Endothelial cell of umbilical vein (primary cell): ENCODE data around the gene TSGA10IP. TPM values are rescaled to one million over a fixed set of nuclear protein-coding genes. Genes with fewer than 3 reads are reported as not detected.

Source experiments
- BruUV-seq: library from RNA; stranded (reverse); fragments of 400-500 nt; replicated peaks from 2 replicates; lab custom pipeline; 2021; lab: Mats Ljungman, UMichigan
- CTCF ChIA-PET: fragments of 300-600, 350-600 bp; sonication (Branson Sonifier 250); formaldehyde crosslinking; loops from one replicate; lab custom pipeline; 2021; ENCODE audit warnings: antibody characterized with exemption, inconsistent platforms; lab: Charles Lee
- POLR2A ChIA-PET: fragments of 300-600, 350-600 bp; sonication (Branson Sonifier 250); formaldehyde crosslinking; loops from one replicate; lab custom pipeline; 2021; ENCODE audit warnings: antibody characterized with exemption, inconsistent platforms; lab: Charles Lee
- DNase-seq: peaks from one replicate; pipeline ENCODE4 v3.0.0-alpha.2; 2011; ENCODE audit warnings: low read depth, low spot score
- FAIRE-seq: peaks from 2 replicates; lab custom pipeline; 2011; peaks lifted over from hg19 to GRCh38; lab: Jason Lieb, UNC
- H2AFZ ChIP-seq: 2 replicates; pipeline ENCODE4 v1.6.0; 2012; ENCODE audit warnings: low read depth, low read length, control low read depth, inconsistent platforms
- H3K27ac ChIP-seq: 2 replicates; pipeline ENCODE4 v1.5.1; 2011; ENCODE audit warnings: low read depth, mild to moderate bottlenecking, control low read depth, low read length, moderate library complexity; ENCODE audit not compliant: insufficient read depth
- H3K27me3 ChIP-seq, 2 experiments: 2 replicates each; pipeline versions ENCODE4 v1.6.0 to v1.6.1; 2011; ENCODE audit warnings: low read length in 2 of 2, mixed read lengths in 1 of 2; ENCODE audit not compliant: control insufficient read depth in 2 of 2, insufficient read depth in 2 of 2
- H3K36me3 ChIP-seq, 2 experiments: 2 replicates in 1 of 2; 3 replicates in 1 of 2; pipeline ENCODE4 v1.5.1; 2011; ENCODE audit warnings: low read length in 2 of 2, mild to moderate bottlenecking in 1 of 2, moderate library complexity in 1 of 2; ENCODE audit not compliant: control insufficient read depth in 2 of 2, insufficient read depth in 2 of 2; ENCODE audit errors: extremely low read depth in 1 of 2
- H3K4me1 ChIP-seq: 3 replicates; pipeline ENCODE4 v1.5.1; 2011; ENCODE audit warnings: mild to moderate bottlenecking, low read length; ENCODE audit not compliant: control insufficient read depth, insufficient read depth; ENCODE audit errors: extremely low read depth
- H3K4me2 ChIP-seq: 2 replicates; pipeline ENCODE4 v1.6.1; 2011; ENCODE audit warnings: low read length, control low read depth, mixed read lengths; ENCODE audit not compliant: insufficient read depth
- H3K4me3 ChIP-seq, 3 experiments: fragments of 200-600 bp in 1 of 3; sonication (generic), shearing (Covaris generic) in 1 of 3; replicated peaks in 1 of 3; 2 replicates each; pipeline ENCODE4 v1.5.1; 2011 to 2016; ENCODE audit warnings: control low read depth in 3 of 3, low read length in 3 of 3, mild to moderate bottlenecking in 2 of 3, inconsistent platforms in 1 of 3, low read depth in 1 of 3, moderate library complexity in 1 of 3; ENCODE audit not compliant: insufficient read depth in 1 of 3
- H3K79me2 ChIP-seq: 2 replicates; pipeline ENCODE4 v1.6.0; 2012; ENCODE audit warnings: low read length, inconsistent platforms; ENCODE audit not compliant: control insufficient read depth, insufficient read depth
- H3K9ac ChIP-seq: replicated peaks from 2 replicates; pipeline ENCODE3; 2011; ENCODE audit warnings: low read length, control low read depth; ENCODE audit not compliant: insufficient read depth; ENCODE audit errors: extremely low read depth
- H3K9me1 ChIP-seq: replicated peaks from 3 replicates; pipeline ENCODE4 v1.6.0; 2011; ENCODE audit warnings: mild to moderate bottlenecking, low read length; ENCODE audit not compliant: control insufficient read depth, insufficient read depth; ENCODE audit errors: extremely low read depth
- H3K9me3 ChIP-seq: replicated peaks from 2 replicates; pipeline ENCODE4 v1.5.1; 2012; ENCODE audit warnings: low read length, inconsistent platforms; ENCODE audit not compliant: control insufficient read depth, insufficient read depth
- H4K20me1 ChIP-seq: replicated peaks from 2 replicates; pipeline ENCODE3; 2011; ENCODE audit warnings: mild to moderate bottlenecking, low read length; ENCODE audit not compliant: control insufficient read depth, insufficient read depth; ENCODE audit errors: extremely low read depth
- EZH2 ChIP-seq: IDR thresholded peaks from 2 replicates; pipeline ENCODE4 v1.6.1; 2012; ENCODE audit warnings: borderline replicate concordance, low read depth, mild to moderate bottlenecking, moderate library complexity, low read length, inconsistent platforms; ENCODE audit not compliant: severe bottlenecking
- FOS ChIP-seq: IDR thresholded peaks from 2 replicates; pipeline ENCODE4 v1.6.1; 2011; ENCODE audit warnings: mild to moderate bottlenecking, low read length, moderate library complexity, borderline replicate concordance; ENCODE audit not compliant: insufficient read depth
- GATA2 ChIP-seq: IDR thresholded peaks from 2 replicates; pipeline ENCODE4 v1.7.0; 2011; ENCODE audit warnings: low read depth, mild to moderate bottlenecking, moderate library complexity, mixed read lengths, low read length; ENCODE audit not compliant: insufficient read length, insufficient read depth
- JUN ChIP-seq: IDR thresholded peaks from 2 replicates; pipeline ENCODE4 v1.6.1; 2011; ENCODE audit warnings: borderline replicate concordance, low read depth; ENCODE audit not compliant: insufficient read length, insufficient read depth
- MAX ChIP-seq: IDR thresholded peaks from 2 replicates; pipeline ENCODE4 v1.6.1; 2011; ENCODE audit not compliant: insufficient read depth, insufficient read length
- MYC ChIP-seq: IDR thresholded peaks from one replicate; pipeline ENCODE4 v1.6.1; 2011; ENCODE audit warnings: mild to moderate bottlenecking, low read depth, low read length
- POLR2A ChIP-seq: IDR thresholded peaks from 2 replicates; pipeline ENCODE4 v1.6.1; 2012; ENCODE audit warnings: low read depth, mild to moderate bottlenecking, control low read depth, low read length
- POLR2AphosphoS5 ChIP-seq: IDR thresholded peaks from 2 replicates; pipeline ENCODE4 v1.6.1; 2012; ENCODE audit warnings: low read depth, mild to moderate bottlenecking, control low read depth, low read length, moderate library complexity; ENCODE audit not compliant: insufficient read depth
- dilution Hi-C: fragments of 300-500 bp; cut with MboI; formaldehyde crosslinking; loops from one replicate; pipeline ENCODE4 v1.15.0; 2019; ENCODE audit warnings: low sequenced_read_pairs; ENCODE audit not compliant: extremely low pct_ligation_motif_present
- intact Hi-C: fragments of 100-400 bp; cut with micrococcal nuclease; formaldehyde crosslinking; loops from one replicate; pipeline ENCODE4 v1.10.0; 2022
- polyA plus RNA-seq, 4 experiments: library from polyadenylated mRNA; depleted of rRNA in 3 of 4; stranded (reverse) in 3 of 4; unstranded in 1 of 4; fragments of >200 nt; gene quantifications; 2 replicates each; pipeline versions ENCODE4 v1.2.1 to v1.2.3, GENCODE V29; 2011 to 2012; ENCODE audit warnings: missing spikeins in 1 of 4
- total RNA-seq: library from RNA; stranded (reverse); gene quantifications from 2 replicates; pipeline ENCODE4 v1.2.3, GENCODE V29; 2021
- TF ChIP-seq, protein P1 (sequence below), 2 donors: IDR thresholded peaks; 1 replicate in 1 of 2; 2 replicates in 1 of 2; pipeline ENCODE4 v1.5.1; 2011; ENCODE audit warnings: low read length in 2 of 2, mild to moderate bottlenecking in 2 of 2, moderate library complexity in 2 of 2, control low read depth in 1 of 2, inconsistent platforms in 1 of 2, low read depth in 1 of 2; ENCODE audit not compliant: insufficient read depth in 1 of 2; ENCODE audit errors: extremely low read depth in 1 of 2

Gene TSGA10IP
- total and polyA plus RNA-seq, 2 donors (not counting 3 experiments of a cell fraction or from before 2014, with no cell fraction given), result not detected

DNA sequence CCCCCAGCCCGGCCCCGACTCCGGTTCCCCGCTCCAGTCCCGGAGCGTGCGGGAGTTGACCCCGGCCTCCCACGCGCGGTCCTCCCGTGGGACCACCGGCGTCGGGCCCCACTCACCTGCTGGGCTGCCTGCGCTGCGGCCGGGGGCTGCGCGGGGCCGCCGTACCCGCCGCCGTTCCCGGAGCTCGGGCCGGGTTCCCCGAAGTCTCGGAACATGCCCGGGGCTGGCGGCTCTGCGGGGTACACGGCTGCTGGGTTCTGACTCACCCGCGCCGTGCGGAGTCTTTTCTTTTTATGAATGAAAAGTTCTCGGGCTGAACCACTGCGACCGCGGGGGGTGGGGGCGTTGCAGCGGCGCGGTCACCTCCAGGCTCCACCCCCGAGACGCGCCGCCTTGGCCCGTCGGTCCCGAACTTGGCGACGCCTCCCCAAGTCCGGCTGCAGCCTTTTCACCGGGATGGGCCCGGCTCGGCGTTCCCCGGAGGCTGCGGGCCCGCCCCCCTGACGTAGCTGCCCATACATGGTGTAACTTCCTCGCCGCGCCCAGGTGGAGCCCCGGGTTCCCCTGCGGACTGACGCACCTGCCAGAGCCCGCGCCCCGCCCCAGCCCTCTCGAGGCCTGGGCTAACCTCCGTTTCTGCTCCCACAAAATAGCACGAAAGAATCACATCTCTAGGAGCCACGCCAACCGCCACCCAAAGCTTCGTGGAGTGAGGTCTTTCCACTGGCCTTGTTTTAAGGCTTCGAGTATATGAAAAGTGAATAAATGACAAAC, 45.0 kb upstream of the TSGA10IP start, which contains the start of gene FOSL1:
FOSL1 (minus strand) TSS at position 264 of the 774 bp plus-strand sequence; CDS start at position 215, 49 bp downstream.
- POLR2A ChIA-PET, result interaction anchor here (0.8 to 4.2 kb wide), 6 partner anchors 9 to 18 kb away, joined by 4 to 29 read pairs (median 6); partner anchors contain the start of genes CCDC85B and FIBP
- FAIRE-seq, result peak; percentile 94

GRCh38 chr11:65900899-65901180, 44.4 kb upstream of the TSGA10IP start:
- TF ChIP-seq JUN (no peak), GATA2 (no peak), MYC (no peak), POLR2AphosphoS5 (no peak), EZH2 (no peak), MAX (no peak), POLR2A (no peak), FOS (no peak)
- TF ChIP-seq, protein P1, sequence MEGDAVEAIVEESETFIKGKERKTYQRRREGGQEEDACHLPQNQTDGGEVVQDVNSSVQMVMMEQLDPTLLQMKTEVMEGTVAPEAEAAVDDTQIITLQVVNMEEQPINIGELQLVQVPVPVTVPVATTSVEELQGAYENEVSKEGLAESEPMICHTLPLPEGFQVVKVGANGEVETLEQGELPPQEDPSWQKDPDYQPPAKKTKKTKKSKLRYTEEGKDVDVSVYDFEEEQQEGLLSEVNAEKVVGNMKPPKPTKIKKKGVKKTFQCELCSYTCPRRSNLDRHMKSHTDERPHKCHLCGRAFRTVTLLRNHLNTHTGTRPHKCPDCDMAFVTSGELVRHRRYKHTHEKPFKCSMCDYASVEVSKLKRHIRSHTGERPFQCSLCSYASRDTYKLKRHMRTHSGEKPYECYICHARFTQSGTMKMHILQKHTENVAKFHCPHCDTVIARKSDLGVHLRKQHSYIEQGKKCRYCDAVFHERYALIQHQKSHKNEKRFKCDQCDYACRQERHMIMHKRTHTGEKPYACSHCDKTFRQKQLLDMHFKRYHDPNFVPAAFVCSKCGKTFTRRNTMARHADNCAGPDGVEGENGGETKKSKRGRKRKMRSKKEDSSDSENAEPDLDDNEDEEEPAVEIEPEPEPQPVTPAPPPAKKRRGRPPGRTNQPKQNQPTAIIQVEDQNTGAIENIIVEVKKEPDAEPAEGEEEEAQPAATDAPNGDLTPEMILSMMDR (IDR thresholded peaks at IDR 0.05; ENCODE audit: extremely low read depth in 1 of 2, insufficient read depth in 1 of 2, low read depth in 1 of 2, low read length in 2 of 2), result no peak
- DNase-seq (no peak), FAIRE-seq (no peak)
- dilution Hi-C loops (no loop called here), intact Hi-C loops (loop anchor here (1.0 kb wide), 1 partner anchor 14 kb away; no protein-coding TSS in a partner anchor)
- BruUV-seq, result no TSS peak
- Histone ChIP-seq H3K9me1 (no peaks in the 10 kb centered on the region), H3K4me2 (peak overlapping the region; percentile 56), H2AFZ (no peak overlapping the region), H3K9me3 (no peaks in the 10 kb centered on the region), H3K36me3 (peaks cover 1 to 2% of the 10 kb centered on the region in 2 experiments), H3K27me3 (no peaks in the 10 kb centered on the region), H3K4me3 (no peak overlapping the region), H3K27ac (peak overlapping the region; percentile 50), H3K9ac (peak overlapping the region; percentile 48), H3K4me1 (peaks cover 34% of the 10 kb centered on the region), H3K79me2 (peaks cover 41% of the 10 kb centered on the region), H4K20me1 (no peaks in the 10 kb centered on the region)
- POLR2A ChIA-PET, result interaction anchor here (0.8 to 4.2 kb wide), 7 partner anchors 10 to 17 kb away, joined by 4 to 29 read pairs (median 6); partner anchors contain the start of genes CCDC85B and FIBP
- CTCF ChIA-PET, result interaction anchor here (1.0 to 6.2 kb wide), 4 partner anchors 11 to 16 kb away, joined by 4 to 69 read pairs (median 15); partner anchors contain the start of genes CCDC85B and FIBP

More for the DNA sequence above, 45.0 kb upstream of the TSGA10IP start, which contains the start of gene FOSL1:
- intact Hi-C loops, result loop anchor here (1.0 kb wide), 1 partner anchor 15 kb away; no protein-coding TSS in a partner anchor
- no TSS peak for BruUV-seq
- dilution Hi-C loops, result no loop called here
- H3K27me3 ChIP-seq, result no peaks in the 10 kb centered on the region
- H3K4me2 ChIP-seq, result peak within 1 kb of the TSS; percentile 56
- H3K9me3 ChIP-seq, result no peaks in the 10 kb centered on the region
- no peaks in the 10 kb centered on the region for H3K9me1 ChIP-seq
- H3K27ac ChIP-seq, result peak within 1 kb of the TSS; percentile 87
- H3K79me2 ChIP-seq, result peaks cover 47% of the 10 kb centered on the region
- H3K9ac ChIP-seq, result peak within 1 kb of the TSS; percentile 99
- peak within 1 kb of the TSS; percentile 58 to 79 (median 69) for H3K4me3 ChIP-seq
- H3K4me1 ChIP-seq, result peaks cover 40% of the 10 kb centered on the region
- peak within 1 kb of the TSS; percentile 7 for H2AFZ ChIP-seq
- no peaks in the 10 kb centered on the region for H4K20me1 ChIP-seq
- peaks cover 5 to 6% of the 10 kb centered on the region in 2 experiments for H3K36me3 ChIP-seq
- CTCF ChIA-PET, result interaction anchor here (1.0 to 6.2 kb wide), 4 partner anchors 10 to 16 kb away, joined by 4 to 69 read pairs (median 15); partner anchors contain the start of genes CCDC85B and FIBP
- DNase-seq, result peak; percentile 94
- TF ChIP-seq FOS, result peak; percentile 82
- no peak for TF ChIP-seq JUN
- peak; percentile 99 for TF ChIP-seq POLR2A
- TF ChIP-seq POLR2AphosphoS5, result peak; percentile 100
